HG03521 (cell line): ENCODE results near the gene ZBTB14.

Source experiments
- ATAC-seq: cut with Tn5 transposase; IDR thresholded peaks from one replicate; pipeline ENCODE4 v1.9.1; 2021; ENCODE audit warnings: mild to moderate bottlenecking, moderate library complexity; ENCODE audit not compliant: unreplicated experiment

The ZBTB14 gene

GRCh38 chr18:5295231-5295920, at the start of gene ZBTB14:
Gene ZBTB14, minus strand, starts transcription at chr18:5295726. Its CDS starts 2,480 bp downstream, at chr18:5293246.
- peak; percentile 40 for ATAC-seq

GRCh38 chr18:5339202-5339834, 43.8 kb upstream of the ZBTB14 start:
- no peak for ATAC-seq

- ATAC-seq: no peak
Measured at GRCh38 chr18:5334456-5335075, 39.0 kb upstream of the ZBTB14 start.

GRCh38 chr18:5318061-5318700, 22.7 kb upstream of the ZBTB14 start:
- ATAC-seq: no peak

- ATAC-seq: no peak
Measured at GRCh38 chr18:5317186-5317585, 21.7 kb upstream of the ZBTB14 start.

- ATAC-seq: no peak
Measured at GRCh38 chr18:5315838-5316237, 20.3 kb upstream of the ZBTB14 start.

- no peak for ATAC-seq
Measured at GRCh38 chr18:5311301-5311989, 15.9 kb upstream of the ZBTB14 start.

GRCh38 chr18:5309888-5310470, 14.5 kb upstream of the ZBTB14 start:
- peak; percentile 91 for ATAC-seq

GRCh38 chr18:5305835-5306234, 10.3 kb upstream of the ZBTB14 start:
- ATAC-seq: no peak

- no peak for ATAC-seq
Measured at GRCh38 chr18:5304232-5304631, 8.7 kb upstream of the ZBTB14 start.

- ATAC-seq: no peak
Measured at GRCh38 chr18:5303636-5304035, 8.1 kb upstream of the ZBTB14 start.

GRCh38 chr18:5302606-5303005, 7.1 kb upstream of the ZBTB14 start:
- ATAC-seq: no peak

GRCh38 chr18:5300476-5301010, 5.0 kb upstream of the ZBTB14 start:
- ATAC-seq: no peak

- ATAC-seq: no peak
Measured at GRCh38 chr18:5298156-5298852, 2.8 kb upstream of the ZBTB14 start.

GRCh38 chr18:5297597-5297996, 2.1 kb upstream of the ZBTB14 start:
- ATAC-seq: no peak

GRCh38 chr18:5296706-5297320, 1.3 kb upstream of the ZBTB14 start:
- peak; percentile 1 for ATAC-seq

- peak; percentile 57 for ATAC-seq
Measured at GRCh38 chr18:5295981-5296705, 617 bp upstream of the ZBTB14 start.

- ATAC-seq: peak; percentile 8
Measured at GRCh38 chr18:5294457-5295230, 882 bp downstream of the ZBTB14 start.
